Measurements from ENCODE around the gene HPCAL1. TPM values are rescaled to one million over a fixed set of nuclear protein-coding genes. Genes with fewer than 3 reads are reported as not detected.

HPCAL1 gene
- total RNA-seq, 1 experiment from 2014 or later: 312 TPM

DNA sequence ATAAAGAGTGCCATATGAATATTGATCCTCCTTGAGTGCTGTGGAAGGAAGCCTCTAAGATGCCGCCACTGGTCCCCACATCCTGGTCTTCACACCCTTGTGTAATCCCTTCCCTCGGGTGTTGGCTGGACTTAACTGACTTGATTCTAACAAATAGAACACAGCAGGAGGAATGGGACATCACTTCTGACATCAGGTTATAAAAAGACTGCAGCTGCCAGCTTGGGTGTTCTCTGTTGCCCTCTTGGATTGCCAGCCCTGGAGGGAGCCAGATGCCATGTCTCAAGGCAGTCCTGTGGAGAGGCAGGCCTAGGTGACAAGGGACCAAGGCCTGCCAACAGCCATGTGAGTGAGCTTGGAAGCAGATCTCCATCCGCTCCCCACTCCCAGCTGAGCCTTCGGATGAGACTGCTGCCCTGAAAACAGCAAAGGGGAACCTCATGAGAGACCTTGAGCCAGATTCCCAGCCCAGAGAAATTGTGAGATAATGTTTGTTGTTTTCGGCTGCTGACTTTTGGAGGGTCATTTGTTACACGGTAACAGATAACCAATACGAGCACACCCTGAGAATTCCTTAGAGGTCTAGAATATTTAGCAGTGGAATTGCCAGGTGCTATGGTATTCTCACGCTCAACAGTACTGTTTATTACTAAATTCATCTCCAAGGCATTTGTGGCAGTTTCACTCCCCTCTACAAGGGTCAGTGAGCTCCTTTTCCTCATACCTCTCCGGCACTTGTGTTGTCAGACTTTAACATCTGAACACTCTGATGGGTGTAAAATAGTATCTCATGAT, 32.5 kb downstream of the HPCAL1 start:
- H3K9me3 ChIP-seq (ENCODE audit: low read length): 0 out of 2 replicates have a peak, but pooled peaks cover 7% of the 10 kb centered on the region
- H3K79me2 ChIP-seq (ENCODE audit: low read length): peaks cover 100% of the 10 kb centered on the region
- TF ChIP-seq, protein P1, sequence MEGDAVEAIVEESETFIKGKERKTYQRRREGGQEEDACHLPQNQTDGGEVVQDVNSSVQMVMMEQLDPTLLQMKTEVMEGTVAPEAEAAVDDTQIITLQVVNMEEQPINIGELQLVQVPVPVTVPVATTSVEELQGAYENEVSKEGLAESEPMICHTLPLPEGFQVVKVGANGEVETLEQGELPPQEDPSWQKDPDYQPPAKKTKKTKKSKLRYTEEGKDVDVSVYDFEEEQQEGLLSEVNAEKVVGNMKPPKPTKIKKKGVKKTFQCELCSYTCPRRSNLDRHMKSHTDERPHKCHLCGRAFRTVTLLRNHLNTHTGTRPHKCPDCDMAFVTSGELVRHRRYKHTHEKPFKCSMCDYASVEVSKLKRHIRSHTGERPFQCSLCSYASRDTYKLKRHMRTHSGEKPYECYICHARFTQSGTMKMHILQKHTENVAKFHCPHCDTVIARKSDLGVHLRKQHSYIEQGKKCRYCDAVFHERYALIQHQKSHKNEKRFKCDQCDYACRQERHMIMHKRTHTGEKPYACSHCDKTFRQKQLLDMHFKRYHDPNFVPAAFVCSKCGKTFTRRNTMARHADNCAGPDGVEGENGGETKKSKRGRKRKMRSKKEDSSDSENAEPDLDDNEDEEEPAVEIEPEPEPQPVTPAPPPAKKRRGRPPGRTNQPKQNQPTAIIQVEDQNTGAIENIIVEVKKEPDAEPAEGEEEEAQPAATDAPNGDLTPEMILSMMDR (conservative IDR thresholded peaks at IDR 0.05; ENCODE audit: low read depth, low read length): no peak
- no peak for TF ChIP-seq EZH2 (IDR thresholded peaks at IDR 0.05; ENCODE audit: low read length, unreplicated experiment)
- TF ChIP-seq EZH2phosphoT487 (IDR thresholded peaks at IDR 0.05; ENCODE audit: borderline replicate concordance, low read length): no peak
- peaks cover 44% of the 10 kb centered on the region for H3K4me1 ChIP-seq (ENCODE audit: insufficient read depth, low read length)
- CTCF ChIA-PET: no interaction called here
- DNase-seq (peak; percentile 21), ATAC-seq (no peak)
- intact Hi-C loops (cut with micrococcal nuclease): loop anchor here (5.0 kb wide), 1 partner anchor 72 kb away; no protein-coding TSS in a partner anchor
- BruUV-seq (replicated peaks): no TSS peak
- no peak overlapping the region for H3K9ac ChIP-seq (ENCODE audit: low read length)
- peaks cover 65% of the 10 kb centered on the region for H3K36me3 ChIP-seq (ENCODE audit: low read depth, low read length)
- H3F3A ChIP-seq (ENCODE audit: low read length, unreplicated experiment): peaks cover 4% of the 10 kb centered on the region
- peak overlapping the region; percentile 47 for H3K4me2 ChIP-seq (ENCODE audit: low read length)
- no peak overlapping the region for H2AFZ ChIP-seq (ENCODE audit: low read length)
- no peaks in the 10 kb centered on the region for H3K27me3 ChIP-seq (ENCODE audit: low read length)
- H4K20me1 ChIP-seq (ENCODE audit: low read length): peaks cover 64% of the 10 kb centered on the region
- H3K27ac ChIP-seq (ENCODE audit: low read length): peak overlapping the region; percentile 52; the same call in 1 of the 2 replicates
- POLR2A ChIA-PET (ENCODE audit: unreplicated experiment): no interaction called here
- H3K9me2 ChIP-seq (replicated peaks; ENCODE audit: low read length): no peaks in the 10 kb centered on the region
- H3K4me3 ChIP-seq (ENCODE audit: low read length): no peak overlapping the region; the same call in 1 of the 2 replicates

DNA sequence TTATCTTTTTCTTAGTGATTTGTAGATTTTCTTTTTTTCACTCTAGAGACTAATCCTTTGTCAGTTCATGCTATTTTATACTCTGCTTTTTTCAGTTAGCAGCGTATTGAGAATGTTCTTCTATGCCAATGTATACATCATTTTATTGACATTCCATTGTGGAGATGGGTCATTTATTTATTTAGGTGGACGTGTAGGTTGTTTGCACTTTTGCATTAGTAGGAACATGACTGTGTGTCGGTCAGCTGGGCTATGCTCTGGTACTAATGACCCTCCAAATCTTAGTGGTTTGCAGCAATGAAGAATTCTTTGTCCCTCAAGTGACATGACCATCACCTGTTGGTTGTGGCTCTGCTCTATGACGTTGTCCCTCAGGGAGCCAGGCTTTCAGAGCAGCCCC, 33.6 kb downstream of the HPCAL1 start:
- ATAC-seq (peak; percentile 93), DNase-seq (peak; percentile 89)
- Histone ChIP-seq H3K9ac (ENCODE audit: low read length) (no peak overlapping the region), H3K79me2 (ENCODE audit: low read length) (peaks cover 100% of the 10 kb centered on the region), H3K4me3 (ENCODE audit: low read length) (peak overlapping the region; percentile 16; the same call in 1 of the 2 replicates), H3K4me2 (ENCODE audit: low read length) (peak overlapping the region; percentile 47), H3K27me3 (ENCODE audit: low read length) (no peaks in the 10 kb centered on the region), H3K4me1 (ENCODE audit: insufficient read depth, low read length) (peaks cover 42% of the 10 kb centered on the region), H4K20me1 (ENCODE audit: low read length) (peaks cover 64% of the 10 kb centered on the region), H2AFZ (ENCODE audit: low read length) (no peak overlapping the region), H3K36me3 (ENCODE audit: low read depth, low read length) (peaks cover 61% of the 10 kb centered on the region), H3K9me3 (ENCODE audit: low read length) (0 out of 2 replicates have a peak, but pooled peaks cover 7% of the 10 kb centered on the region), H3K27ac (ENCODE audit: low read length) (peak overlapping the region; percentile 52), H3K9me2 (replicated peaks; ENCODE audit: low read length) (no peaks in the 10 kb centered on the region), H3F3A (ENCODE audit: low read length, unreplicated experiment) (peaks cover 4% of the 10 kb centered on the region)
- POLR2A ChIA-PET (ENCODE audit: unreplicated experiment): no interaction called here
- no TSS peak for BruUV-seq (replicated peaks)
- intact Hi-C loops (cut with micrococcal nuclease): loop anchor here (1.0 to 5.0 kb wide), 2 partner anchors 66 to 71 kb away; no protein-coding TSS in a partner anchor
- no peak for TF ChIP-seq EZH2 (IDR thresholded peaks at IDR 0.05; ENCODE audit: low read length, unreplicated experiment)
- no peak for TF ChIP-seq EZH2phosphoT487 (IDR thresholded peaks at IDR 0.05; ENCODE audit: borderline replicate concordance, low read length)
- TF ChIP-seq, protein P1 (conservative IDR thresholded peaks at IDR 0.05; ENCODE audit: low read depth, low read length): no peak
- CTCF ChIA-PET: no interaction called here
